HG03575 (cell line): ENCODE results near the gene PSMG3.
"Not testable (repeated sequence)": the region's sequence is repeated elsewhere in the genome, so short reads cannot be mapped to it uniquely, and the experiment has no call there.

Experiments used
- ATAC-seq: cut with Tn5 transposase; IDR thresholded peaks from one replicate; pipeline ENCODE4 v1.9.1; 2021; ENCODE audit not compliant: unreplicated experiment, insufficient number of reproducible peaks, low FRiP score; ENCODE audit errors: extremely low read depth

PSMG3 gene

DNA sequence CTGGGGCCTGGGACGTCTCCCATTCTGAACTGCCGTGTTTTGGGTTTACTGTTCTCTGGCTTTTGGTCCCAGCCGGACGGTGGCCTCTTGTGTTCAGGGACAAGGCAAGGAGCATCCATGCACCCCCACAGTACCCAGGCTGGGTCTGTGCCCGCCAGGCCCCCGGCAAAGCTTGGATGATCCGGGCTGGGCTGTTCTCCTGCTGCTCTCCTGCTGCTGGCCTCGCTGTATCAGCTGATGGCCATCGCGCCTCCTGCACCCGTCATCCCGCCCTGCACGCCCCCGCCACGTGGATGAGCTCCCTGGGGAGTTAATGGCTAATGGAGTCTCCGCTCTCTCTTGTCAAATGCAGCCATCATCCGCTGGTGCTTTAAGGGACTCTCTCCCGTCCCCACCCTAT, 14.9 kb upstream of the PSMG3 start:
- ATAC-seq: no peak

DNA sequence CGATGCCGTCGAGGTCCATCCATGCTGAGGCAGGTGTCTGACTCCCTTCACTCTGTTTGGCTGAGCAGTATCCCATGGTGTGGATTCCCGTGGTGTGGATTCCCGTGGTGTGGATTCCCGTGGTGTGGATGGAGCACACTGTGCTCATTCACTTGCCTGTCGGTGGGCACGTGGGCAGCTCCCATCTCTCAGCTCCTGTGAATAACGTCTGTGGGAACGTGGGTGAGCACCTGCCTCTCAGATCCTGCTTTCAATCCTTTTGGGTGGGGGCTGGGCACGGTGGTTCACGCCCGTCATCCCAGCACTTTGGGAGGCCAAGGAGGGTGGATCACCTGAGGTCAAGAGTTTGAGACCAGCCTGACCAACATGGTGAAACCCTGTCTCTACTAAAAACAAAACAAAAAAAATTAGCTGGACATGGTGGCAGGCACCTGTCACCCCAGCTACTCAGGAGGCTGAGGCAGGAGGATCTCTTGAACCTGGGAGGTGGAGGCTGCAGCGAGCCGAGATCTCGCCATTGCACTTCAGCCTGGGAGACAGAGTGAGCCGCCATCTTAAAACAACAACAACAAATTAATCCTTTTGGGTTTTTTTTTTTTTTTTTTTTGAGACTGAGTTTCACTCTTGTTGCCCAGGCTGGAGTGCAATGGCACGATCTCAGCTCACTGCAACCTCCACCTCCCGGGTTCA, 13.6 kb upstream of the PSMG3 start:
- ATAC-seq: not testable (repeated sequence)

DNA sequence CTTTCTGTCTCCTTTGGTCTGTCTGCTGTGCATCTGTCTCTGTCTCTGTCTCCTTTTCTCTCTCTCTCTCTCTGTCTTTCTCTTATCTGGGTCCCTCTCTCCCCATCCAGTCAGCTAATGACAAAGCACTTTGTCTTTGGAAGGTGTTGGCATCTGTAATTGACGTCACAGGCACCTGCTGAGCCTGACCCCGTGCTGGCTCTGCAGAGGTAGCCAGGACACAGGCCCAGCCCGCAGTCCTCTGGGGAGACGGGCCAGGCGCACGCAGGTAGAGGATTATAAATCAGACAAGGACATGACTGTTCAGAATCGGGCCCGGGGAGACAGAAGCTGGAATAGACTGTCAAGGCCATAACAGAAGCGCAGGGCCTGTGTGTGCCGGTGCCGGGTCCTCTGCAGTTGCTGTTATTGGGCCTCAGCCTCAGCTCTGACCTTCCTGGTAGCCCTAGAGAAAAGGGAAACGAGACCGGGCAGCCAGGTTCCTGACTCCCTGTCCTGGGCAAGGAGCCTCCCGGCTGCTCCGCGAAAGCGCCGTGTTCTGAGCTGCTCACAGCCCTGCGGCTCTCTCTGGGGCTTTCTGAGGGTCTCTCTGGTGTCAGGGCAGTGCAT, 10.7 kb upstream of the PSMG3 start:
- ATAC-seq: no peak

DNA sequence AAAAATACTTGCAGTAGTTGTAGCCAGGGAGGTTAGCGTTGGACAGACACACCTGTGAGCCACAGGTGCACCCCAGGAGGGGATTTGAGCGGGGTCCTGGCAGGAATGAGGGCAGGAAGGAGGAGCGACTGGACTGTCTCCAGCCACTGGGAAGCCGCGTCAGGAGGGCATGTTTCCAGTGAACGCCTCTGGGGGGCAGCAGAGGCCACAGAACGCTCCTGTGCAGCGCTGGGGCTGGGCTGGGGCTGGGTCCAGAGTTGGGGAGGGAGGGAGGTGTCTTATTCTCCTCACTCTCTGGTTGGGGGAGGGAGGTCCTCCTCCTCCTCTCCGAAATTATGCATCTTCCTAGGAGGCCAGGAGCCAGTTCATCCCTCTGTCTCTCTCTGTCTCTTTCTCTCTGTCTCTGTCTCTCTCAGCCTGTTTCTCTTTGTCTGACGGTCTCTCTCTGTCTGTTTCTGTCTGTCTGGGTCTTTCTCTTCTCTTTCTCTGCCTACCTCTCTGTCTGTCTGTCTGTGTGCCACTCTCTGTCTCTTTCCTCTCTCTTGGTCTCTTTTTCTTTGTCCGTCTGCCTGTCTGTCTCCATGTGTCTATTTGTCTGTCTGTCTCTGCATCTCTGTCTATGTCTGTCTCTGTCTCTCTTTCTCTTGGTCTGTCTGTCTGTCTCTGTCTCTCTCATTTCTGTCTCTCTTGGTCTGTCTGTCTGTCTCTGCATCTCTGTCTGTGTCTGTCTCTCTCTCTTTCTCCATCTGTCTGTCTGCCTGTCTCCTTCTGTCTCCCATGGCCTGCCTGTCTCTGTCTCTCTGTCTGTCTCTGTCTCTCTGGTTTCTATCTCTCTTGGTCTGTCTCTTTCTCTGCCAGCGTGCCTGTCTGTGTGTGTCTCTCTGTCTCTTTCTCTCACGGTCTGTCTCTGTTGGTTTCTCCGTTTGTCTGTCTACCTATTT, 9.9 kb upstream of the PSMG3 start:
- ATAC-seq: no peak

DNA sequence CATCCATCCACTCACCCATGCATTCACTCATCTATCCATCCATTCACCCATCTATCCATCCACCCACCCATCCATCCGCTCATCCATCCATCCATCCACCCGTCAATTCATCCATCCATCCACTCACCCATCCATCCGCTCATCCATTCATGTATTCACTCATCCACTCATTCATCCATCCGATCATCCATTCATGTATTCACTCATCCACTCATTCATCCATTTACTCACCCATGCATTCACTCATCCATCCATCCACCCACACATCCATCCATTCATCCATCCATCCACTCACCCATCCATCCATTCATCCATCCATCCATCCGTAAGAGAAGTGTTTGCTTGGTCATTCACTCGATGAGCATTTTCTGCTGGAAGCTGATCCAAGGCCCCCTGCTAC, 8.7 kb upstream of the PSMG3 start:
- ATAC-seq: no peak

DNA sequence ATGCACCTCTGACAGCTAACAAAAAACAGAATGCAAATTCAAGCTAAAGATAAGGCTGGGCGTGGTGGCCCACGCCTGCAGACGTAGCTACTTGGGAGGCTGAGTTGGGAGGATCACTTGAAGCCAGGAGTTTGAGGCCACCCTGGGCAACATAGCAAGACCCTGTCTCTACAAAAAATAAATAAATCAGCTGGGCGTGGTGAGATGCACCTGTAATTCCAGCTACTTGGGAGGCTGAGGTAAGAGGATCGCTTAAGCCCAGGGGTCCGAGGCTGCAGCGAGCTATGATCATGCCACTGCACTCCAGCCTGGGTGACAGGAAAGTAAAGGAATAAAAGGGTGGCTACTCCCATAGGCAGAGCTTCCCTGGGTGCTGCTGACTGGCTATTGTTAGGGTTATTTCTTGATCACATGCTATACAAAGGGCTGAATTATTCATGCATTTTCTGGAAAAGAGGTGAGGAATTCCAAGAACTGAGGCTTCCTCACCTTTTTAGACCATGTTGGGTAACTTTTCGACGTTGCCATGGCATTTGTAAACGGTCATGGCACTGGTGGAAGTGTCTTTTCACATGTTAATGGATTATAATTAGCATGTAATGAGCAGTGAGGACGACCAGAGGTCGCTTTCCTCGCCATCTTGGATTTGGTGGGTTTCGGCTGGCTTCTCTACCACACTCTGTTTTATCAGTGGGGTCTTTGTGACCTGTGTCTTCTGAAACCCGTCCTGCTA, 6.9 kb upstream of the PSMG3 start:
- ATAC-seq: no peak

DNA sequence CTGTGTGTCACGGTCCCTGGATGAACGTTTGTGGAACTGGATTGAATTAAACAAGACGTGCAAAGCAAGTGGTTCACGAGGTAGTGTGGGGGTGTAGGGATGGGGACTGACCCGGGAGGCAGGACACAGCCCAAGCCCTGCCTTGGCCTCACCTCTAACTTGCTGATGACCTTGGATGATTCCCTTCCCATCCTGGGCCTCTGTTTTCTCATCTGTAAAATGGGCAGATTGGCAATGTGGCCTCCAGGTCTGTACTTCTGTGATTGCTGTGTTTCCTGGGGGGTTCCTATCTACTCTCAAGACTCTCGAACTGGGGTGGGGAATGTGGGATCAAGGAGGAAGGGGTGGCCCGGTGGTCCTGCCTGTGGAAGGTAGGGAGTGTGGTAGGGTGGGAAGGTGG, 6.0 kb upstream of the PSMG3 start:
- no peak for ATAC-seq

DNA sequence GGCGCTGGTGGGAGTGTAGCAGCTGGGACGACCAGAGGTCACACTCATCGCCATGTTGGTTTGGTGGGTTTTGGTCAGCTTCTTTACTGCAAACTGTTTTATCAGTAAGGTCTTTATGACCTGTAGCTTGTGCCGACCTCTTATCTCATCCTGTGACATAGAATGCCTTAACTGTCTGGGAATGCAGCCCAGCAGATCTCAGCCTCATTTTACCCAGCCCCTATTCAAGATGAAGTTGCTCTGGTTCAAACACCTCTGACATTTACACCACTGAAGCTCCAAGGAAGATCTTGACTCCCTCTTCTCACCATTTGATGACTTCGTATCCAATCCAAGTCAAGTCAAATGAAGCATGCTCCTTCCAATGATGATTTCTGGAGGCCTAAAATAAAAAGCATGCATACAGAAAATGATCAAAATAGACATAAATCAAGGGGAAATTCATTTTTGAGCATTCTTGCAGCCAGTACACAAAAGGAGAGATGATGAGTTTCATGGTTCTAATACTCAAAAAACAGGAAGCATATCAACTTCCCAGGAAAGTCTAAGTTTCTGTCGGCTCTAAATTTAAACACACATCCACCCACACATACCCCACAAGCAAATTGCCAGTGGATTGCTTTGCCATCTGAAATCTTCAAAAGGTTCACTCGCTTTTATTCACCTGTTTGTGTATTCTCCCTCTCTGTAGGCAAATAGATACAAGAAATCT, 2.4 kb upstream of the PSMG3 start:
- ATAC-seq: no peak

DNA sequence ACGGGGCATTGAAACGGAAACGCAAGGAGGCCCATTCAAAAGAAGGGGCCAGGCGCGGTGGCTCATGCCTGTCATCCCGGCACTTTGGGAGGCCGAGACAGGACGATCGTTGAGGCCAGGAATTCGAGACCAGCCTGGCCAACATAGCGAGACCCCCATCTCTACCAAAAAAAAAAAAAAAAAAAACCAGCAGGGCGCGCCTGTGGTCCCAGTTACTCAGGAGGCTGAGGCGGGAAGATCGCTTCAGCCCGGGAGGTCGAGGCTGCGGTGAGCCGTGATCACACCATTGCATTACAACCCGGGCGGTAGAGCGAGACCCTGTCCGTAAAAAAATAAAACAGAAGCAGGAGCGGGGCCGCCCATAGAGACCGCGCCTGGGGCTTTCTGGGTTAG, 396 bp downstream of the PSMG3 start:
- ATAC-seq: no peak

DNA sequence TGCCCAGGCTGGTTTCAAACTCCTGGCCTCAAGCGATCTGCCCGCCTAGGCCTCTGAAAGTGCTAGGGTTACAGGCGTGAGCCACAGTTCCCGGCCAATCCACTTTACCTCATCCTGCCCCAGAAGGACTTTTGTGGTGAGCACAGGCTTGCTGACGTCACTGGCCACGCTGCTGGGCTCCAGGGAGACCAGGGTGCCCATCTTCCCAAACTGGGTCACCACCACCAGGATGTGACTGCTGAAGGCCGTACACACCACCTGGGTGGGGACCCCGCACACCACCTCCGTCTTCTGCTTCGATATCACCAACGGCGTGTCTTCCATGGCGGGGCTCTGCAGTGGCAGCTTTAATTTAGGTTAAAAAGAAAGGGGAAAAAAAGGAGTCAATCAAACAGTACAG, 816 bp downstream of the PSMG3 start:
- ATAC-seq: no peak

DNA sequence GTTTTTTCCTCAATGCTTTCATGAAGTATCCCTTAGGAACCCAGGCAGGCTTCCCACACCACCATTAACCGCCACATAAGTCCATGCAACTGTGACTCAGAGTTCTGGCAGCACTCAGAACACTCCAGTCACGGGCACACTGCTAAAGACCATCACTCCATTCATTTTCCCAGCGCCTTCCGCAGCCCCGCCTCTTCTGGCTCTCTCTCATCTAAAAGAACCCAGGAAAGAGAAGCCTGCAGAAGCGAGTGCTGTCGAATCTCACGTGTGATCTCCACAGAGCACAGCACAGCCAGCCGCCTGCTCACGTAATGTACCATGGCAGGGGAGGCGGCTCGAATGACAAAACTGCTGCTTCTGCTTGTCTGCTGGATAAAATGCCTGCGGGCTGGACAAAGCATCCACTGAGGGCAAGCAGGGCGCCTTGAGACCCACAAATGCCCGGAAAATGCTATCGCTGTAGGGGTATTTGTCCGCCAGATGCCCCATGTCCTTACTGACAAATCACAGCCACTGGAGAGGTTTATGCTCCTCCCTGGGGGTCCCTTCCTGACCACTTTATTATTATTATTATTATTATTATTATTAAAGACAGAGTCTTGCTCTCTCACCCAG, 1.8 kb downstream of the PSMG3 start:
- no peak for ATAC-seq

DNA sequence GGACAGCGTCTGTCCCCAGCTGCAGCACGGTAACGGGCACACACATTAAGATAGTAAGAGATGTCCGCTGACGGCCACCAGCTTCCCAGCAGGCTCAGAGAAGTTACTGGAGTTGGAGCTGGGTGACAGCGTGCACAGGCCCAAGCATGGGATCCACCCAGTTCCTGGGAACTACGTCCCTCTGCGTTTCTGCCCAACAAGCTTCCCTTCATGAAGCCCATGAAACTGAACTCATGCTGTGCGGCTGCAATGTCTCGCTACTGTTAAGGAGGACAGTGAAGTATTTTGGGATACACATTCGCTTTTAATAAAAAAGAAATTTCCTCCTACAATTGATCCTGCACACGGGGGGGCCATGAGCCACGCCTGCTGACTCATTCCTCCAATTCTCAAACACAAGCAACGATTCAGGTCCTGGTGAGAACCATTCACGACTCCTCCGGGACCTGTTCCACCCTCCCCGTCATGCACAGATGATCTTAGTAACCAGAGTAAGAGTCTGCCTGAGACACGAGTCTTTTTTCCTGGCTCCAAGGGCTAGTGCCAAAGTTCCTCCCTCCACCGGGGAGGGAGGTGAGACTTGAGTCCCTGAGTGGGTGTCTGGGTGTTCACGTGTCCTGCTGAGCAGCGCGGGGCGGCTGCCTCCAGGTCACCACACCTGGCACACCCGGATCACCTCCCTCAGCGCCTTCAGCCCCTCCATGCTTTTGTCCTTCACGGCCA, 2.6 kb downstream of the PSMG3 start:
- no peak for ATAC-seq

DNA sequence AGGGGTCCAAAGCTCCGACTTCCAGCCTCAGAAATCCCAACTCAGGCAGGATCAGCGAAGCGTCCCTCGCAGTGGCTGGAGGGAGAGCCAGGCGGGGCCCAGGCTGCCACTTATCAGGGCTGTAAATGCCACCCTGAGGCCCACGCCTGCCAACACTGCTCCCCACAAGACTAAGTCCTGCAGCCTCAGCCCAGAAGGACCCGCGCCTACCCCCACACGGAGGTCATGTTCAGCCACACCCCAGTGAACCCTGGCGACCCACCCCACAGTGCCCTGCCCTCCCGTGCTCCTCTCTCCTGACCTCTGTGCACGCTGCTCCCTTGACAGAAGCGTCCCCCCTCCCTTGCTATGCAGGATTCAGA, 3.2 kb downstream of the PSMG3 start:
- ATAC-seq: no peak

DNA sequence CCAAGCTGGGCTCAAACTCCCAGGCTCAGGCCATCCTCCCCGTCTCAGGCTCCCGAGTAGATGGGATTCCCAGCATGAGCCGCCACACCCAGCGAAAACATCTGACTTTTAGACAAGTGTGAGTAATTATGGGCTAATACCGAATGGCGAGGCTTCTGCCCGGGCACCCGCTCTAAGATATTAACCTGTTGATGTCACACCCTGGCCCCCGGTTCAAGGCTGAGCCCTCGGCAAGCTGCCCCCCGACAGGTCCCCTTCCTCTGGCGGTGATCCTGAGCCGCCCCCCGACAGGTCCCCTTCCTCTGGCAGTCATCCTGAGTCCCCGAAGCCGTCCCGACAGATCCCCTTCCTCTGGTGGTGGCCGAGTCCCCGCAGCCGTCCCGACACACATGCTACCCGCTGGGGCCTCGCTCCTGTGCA, 5.2 kb downstream of the PSMG3 start:
- ATAC-seq: no peak

DNA sequence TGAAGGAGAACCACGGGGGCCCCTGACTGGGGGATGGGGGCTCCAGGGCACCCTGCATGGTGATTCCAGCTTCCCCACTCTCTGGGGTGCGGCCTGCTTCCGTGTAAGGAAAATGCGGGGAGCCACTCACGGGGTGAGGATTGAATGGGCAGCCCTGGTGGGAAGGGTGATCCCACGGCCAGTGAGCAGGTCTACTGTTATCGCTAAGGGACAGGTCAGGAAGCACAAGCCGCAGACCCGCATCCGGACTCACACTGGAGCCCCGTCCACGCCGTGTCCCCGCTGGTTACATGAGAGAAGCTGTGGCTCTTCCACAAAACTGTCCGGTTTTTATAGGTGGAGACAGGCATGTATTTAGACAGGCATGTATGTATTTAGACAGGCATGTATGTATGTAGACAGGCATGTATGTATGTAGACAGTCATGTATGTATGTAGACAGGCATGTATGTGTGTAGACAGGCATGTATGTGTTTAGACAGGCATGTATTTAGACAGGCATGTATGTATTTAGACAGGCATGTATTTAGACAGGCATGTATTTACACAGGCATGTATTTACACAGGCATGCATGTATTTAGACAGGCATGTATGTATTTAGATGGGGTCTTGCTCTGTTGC, 5.7 kb downstream of the PSMG3 start:
- no peak for ATAC-seq

DNA sequence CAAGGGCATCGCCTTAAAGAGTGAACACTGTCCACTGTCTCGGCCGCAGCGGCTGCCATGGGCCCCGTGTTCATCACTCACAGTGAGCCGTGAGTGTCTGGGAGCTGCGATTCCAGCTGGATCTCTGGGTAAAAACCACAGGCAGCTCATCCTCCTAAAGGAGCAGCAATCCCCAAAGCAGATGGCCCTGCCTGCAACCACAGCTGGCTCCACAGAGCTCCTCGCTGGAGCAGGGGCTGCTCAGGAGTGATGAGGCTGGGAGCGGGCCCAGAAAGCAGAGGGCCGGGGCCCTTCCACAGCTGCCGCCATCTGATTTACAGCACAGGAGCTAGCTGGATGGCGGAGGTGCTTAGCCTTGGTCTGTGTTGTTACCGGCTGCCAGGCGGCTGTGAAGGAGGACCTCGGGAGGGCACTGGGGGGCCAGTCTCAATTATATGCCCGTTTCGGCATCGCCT, 7.2 kb downstream of the PSMG3 start:
- no peak for ATAC-seq

DNA sequence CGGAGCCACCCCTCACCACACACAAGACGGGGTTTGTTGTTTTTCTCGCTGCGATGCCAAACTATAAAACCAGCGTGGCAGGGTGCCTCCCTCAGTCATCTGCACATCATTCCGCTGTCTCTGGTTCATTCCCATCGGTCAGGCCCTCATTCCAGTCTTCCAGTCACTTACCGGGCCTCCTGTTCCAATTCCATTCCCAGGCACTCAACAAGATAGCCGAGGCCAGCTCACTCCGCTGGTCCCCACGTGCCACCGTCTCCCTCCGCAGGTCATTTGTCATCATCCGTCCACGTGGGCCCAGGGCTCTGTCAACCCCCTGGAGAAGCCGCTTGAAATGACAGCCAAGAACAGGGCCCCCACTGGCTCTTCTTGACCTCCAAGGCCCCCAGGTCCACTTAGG, 7.7 kb downstream of the PSMG3 start:
- ATAC-seq: no peak
